C1 segment of cervical spinal cord (tissue), 14 donors: ENCODE results near the gene SUMF1.

Experiments
- DNase-seq, 14 donors: peaks; one replicate each; lab custom pipeline; 2025; lab: John Stamatoyannopoulos, UW

The SUMF1 gene

DNA sequence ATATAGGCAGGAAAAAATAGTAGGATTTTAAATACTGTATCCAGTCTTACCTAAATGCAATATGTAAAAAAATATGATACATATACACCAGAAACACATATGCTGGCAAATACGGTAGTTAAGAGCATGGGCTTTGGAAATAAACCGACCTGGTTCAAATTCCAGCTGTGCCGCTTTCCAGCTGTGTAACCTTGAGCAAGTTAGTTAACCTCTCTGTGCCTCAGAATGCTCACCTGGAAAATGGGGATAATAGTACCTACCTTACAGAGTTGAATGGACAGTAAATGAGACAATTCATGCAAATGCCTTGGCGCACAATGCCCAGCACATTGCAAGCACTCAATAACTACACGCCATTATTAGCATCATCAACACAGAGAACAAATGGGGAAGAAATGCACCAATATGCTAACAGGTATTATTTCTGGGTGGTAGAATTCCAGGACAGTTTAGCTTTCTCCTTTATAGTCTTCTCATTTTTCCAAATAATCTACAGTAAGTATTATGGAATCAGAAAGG lies 50.6 kb downstream of the SUMF1 start:
- DNase-seq: no peak

DNA sequence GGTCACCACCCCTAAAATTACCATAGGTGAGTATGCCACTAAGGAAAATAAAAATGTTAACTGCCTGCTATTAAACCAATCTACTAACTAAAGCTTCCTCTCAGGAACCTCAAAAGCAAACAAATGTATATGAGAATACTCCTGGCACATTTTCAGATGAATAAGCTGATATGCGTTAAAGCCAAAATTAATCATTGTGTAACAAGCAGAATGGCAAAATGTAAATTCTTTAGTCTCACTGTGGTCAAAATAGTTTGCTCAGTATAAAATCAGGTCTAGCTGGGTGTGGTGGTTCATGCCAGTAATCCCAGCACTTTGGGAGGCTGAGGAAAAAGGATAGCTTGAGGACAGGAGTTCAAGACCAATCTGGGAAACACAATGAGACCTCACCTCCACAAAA lies 53.6 kb downstream of the SUMF1 start:
- no peak for DNase-seq

DNA sequence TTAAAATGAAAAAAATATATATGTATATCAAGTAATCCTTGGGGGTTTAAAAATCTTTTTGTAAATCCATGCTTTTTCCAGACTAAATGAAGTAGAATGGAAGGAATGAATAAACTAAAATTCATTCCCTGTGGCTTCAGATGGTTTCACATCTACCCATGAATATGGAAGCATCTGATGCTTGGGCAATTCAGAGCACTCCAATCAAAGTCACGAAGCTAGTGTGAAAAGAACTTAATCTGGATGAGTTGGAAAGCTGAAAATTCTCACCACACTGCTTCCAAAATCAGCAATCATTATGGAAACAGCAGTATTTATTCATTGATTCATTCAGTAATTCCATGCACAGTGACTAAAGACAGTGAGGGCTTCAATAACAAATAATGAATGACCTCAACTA lies 55.2 kb downstream of the SUMF1 start:
- no peak for DNase-seq

DNA sequence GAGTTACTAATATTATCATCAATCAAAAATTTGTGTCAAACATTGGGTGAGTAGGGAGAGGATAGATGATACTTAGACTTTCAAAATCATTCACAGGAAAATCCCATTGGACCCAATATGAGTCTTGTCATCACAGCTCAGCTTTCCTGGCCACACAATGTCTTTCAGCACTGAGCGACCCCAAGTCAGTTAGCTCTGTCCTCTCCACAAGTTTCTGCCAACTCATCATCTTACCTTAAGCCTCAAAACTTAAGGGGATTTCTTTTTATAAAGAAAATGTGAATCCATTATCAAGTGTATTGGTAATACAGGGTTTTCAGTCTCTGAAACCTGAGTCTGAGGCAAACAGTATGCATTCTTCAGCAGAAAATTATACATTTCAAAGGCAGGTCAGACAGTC lies 55.8 kb downstream of the SUMF1 start:
- no peak for DNase-seq

DNA sequence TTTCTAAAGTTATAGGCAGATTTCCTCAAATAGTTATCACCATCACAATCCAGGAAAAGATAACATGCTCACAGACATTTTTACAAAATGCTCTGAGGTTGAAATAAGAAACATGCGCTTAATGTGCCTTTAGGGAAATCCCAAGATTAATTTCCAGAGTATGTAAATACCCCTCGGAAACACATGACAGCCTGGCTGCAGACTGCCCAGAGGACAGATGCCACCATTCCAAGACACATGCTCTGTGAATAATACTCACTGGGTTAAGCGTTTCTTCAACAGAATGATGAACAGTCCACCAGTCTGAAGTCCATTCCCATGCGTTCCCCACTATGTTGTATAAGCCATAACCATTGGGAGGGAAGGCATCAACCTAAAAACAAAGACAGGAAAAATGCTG lies 56.5 kb downstream of the SUMF1 start:
- DNase-seq: no peak

DNA sequence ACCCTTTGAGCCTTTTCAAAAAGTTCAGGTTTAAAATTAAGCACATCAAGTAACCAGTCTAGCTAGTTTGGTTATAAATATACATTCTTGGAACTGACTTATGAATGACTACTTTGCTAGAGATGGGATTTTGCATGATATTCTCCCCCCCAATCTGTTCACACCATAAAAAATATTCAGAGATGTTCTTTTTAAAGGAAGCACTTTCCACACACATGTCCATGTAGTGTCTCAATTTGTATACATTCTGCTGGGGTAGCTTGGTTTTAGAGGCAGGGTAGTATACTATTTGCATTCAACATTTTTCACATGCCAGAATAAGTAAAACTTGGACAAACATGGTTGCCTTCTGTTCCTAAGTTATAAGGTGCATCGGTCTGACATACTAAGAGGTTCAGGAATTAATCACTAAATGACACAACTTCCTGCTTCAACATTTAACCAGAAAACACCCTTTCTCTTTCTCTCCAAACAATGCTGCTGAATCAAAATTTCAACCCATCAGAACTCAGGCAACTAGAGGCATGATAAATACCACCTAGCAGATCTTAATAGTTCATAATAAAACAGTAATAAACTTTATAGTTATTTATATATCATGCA lies 57.0 kb downstream of the SUMF1 start:
- DNase-seq: no peak

DNA sequence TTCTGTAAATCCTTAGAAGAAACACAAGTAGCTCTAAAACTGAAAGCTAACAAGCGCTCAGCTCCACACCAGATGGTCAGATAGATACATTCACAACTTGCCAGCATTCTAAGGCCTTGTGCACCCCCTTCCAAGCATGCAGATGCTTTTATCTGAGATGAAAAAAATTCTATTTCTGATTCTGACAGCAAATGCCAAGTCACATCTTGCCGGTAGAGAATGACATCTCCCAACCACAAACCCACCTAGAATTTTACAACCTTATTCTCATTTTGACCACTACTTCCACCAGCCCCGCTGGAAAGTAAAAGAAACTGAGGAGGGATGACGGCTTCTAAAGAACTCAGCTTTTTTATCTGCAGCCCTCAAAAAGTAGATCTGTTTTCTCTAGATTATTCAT lies 57.7 kb downstream of the SUMF1 start:
- DNase-seq: peak in 1 of 14 donors; percentile 16

DNA sequence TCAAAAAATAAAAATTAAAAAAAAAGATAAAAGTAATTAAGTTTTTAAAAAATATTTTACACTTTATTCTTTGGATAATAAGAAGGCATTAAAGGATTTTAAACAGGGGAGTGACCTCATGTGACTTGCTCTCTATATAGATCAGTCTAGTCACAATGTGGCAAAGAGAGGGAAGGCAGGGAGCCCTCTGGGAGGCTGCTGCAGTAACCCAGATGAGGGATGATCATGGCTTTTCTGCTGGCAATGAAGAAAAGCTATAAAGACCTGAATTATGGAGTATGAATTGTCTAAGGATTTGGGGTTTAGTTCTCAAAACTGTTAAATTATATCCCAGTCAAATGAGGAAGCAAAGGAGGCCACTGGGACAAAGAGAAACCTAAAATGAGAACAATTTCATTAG lies 58.1 kb downstream of the SUMF1 start:
- DNase-seq: no peak

DNA sequence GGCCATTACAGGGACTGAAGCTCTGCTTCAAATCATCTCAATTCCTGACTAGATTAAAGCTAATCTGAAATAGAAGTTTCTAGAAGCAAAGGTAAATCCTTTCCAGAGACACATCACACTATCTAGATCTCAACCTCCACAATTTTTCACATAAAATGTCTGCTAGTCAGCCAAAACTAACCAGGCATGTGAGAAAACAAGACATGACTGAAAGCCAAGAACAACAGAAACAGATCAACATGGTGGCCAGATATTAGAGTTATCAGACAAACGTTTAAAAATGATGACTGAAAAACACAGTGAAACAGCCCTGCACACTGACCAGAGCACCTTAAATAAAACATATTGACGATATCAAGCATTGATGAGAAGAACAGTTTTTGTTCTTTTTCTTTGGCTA lies 59.1 kb downstream of the SUMF1 start:
- DNase-seq: no peak

DNA sequence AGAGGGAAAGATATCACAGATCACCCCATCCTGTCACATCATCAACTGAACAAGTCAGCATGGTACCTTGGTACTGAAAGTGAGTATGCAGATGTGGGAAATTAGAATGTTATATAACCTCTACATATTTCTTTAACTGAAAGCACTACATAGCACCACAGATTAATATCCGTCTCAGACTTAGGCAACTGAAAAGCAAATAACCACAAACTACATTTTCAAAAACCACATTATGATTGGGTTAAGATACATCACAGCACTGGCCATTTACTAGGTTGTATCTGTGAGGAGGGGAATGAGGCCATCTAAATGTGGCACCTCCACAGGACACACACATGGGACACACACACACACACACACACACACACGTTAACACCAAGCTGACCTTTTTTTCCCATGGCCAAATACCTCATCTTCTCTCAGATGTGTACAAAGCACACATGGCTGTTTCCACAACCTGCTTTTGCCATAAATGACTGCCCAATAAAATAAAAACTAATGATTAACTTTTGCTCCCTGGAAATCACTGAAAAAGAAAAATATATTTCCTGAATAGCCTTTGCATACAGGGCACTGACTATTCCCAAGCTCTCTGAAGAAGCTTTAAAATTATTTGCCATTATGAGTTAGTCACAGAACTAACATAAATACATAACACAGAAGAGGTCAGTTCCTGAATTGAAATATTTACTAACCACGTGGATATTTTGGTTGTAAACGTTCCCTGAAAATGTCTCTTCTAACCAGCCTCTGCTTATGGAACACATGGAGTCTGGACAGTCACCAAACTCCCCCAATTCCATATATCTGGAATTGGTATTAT lies 60.1 kb downstream of the SUMF1 start:
- DNase-seq: no peak

DNA sequence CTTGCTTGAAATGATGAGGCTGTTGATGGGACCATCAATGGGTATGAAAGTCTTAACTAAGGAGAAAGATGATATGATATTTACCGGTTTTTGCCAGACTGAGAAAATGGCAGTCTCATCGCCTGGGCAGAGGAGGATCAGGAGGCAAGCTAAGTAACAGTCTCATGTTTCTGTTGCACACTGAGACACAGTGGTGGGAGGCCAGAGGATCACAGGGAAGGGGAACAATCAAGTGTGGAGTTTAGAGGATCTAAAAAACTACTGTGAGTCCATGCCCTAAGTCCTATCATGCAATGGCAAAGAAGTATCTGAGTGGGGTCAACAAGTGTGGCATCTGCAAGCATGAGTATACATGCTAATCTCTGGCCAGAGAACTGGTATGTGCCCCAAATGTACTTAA lies 62.2 kb downstream of the SUMF1 start:
- no peak for DNase-seq

DNA sequence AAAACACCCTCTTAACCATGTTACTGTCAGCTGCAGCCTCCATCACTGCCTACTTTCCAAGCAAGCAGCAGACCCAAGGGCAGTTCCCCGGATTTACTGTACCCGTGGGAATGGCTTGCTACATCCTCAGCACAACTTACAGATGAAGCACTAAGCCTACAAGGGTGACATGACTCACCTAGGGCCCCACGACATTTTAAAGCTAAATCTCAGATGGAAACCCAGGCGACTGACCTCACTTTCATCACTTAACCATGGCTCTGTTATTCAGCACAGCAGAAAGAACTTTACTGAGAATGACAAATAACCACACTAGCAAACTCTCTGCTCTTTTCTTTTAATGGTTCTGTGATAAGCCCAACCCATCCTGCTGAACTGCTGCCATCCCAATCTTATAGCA lies 65.6 kb downstream of the SUMF1 start:
- no peak for DNase-seq

DNA sequence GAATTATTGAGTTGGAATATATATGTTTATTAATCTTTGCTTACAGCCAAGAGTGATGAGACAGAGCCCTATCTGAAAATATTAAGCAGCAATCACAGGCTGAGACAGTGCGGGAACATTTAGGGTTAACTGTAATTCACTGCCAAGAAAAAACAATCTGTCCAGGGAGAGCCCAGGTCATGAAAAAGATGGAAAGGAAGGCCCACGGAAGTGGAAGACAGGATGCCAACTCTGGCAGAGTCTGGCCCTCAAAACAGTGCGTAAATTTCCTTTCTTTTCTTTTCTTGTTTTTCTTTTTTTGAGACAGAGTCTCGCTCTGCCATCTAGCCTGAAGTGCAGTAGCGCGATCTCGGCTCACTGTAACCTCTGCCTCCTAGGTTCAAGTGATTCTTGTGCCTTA lies 67.6 kb downstream of the SUMF1 start:
- no peak for DNase-seq

DNA sequence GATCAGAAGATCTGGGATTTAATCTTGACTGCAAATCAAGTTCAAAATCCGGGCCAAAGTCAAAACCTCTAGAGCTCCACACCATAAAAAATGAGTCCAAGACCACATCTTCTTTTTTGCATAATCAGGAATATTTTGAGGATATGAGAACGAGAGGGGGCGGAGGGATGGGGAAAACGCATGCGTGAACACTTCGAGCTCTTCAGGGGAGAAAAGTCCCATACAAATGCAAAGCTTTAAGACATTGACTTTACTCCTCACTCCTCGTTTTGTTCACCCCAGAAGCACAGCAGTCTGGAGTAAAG lies 68.2 kb downstream of the SUMF1 start:
- DNase-seq: no peak

DNA sequence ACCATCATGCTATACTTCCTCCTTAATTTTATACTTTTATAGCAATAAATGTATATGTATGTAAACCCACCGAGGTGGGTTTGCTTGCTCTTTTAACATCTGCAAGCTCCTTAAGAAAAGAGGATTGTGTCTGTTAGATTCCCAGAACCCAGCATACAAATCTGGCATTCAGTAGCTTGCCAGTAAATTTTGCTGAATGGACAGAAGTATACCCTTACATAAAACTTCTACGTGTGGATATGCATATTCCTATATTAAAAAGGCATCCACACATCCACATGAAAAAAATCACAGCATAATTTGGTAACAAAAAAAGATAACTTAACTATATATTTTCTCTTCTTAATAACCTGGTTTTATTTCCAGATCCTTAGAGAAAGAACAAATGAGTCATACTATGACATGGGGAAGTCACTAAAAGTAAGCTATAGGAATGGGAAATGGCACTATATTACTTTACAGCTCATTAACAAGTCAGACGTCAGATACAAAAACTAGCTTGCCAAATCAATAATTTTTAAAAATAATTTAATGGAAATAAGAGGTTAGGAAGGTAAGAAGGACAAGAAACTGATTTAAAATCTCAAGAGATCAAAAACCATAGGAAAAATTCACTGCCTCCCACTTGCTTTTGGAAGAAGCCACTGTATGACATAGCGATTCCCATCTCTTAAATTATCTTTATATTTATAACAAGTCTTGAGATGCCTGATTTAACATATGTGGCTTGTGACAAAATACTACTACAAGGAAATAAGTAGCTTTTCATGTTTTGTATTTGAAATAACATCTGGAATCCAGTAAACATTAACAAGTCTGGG lies 68.7 kb downstream of the SUMF1 start:
- DNase-seq: no peak

DNA sequence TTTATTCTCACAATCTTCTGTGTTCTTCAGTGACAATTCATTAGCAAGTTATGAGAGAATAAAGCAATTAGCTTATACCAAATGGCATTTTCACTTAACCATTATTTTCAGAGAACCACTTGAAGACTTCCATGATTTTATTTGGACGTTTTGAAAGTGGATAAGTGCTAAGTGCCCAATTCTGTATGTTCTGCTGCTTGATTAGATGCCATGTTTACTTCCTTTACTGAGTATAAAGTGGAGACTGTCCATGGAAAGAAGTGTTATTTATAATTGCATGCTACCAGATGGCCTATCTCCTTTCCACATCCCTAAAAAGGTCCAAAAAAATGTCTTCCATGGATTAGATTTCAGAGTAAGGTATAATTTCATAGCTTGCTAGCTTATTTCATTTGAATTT lies 69.6 kb downstream of the SUMF1 start:
- no peak for DNase-seq

DNA sequence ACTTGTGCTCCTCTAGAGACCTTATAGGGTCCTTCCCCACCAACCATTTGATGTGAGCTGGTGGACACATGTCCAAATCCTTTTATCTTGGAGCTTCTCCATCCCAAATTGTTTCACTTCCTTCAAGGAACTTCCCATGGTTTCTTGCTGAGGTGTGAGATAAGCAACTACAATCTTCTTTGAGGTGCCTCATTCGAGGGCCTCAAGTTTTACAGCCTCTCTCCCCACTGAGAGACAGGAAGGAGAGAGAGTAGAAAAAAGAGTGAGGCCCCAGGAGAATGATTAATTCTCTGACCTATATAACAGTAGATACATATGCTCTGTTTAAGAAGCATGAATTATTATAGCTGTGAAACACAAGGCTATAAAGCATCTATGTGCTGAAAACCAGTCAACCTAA lies 70.5 kb downstream of the SUMF1 start:
- no peak for DNase-seq

DNA sequence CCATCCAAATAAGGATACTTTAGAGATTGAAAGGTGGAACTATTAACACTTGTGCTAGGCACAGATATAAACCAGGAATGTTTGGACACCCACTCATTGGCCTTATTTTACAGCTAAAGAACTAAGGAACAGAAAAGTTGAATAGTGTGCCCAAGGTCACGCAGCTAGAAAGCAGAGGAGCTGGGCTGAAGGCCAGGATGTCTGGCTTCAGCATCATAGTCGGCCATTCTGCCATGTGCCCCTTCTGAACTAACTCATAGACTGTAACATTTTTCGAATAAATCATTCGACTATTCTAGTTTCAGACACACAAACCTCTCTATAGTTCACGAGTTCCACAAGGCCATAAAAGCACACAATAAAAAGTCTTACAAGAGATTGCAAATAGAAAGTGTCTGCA lies 71.1 kb downstream of the SUMF1 start:
- no peak for DNase-seq

DNA sequence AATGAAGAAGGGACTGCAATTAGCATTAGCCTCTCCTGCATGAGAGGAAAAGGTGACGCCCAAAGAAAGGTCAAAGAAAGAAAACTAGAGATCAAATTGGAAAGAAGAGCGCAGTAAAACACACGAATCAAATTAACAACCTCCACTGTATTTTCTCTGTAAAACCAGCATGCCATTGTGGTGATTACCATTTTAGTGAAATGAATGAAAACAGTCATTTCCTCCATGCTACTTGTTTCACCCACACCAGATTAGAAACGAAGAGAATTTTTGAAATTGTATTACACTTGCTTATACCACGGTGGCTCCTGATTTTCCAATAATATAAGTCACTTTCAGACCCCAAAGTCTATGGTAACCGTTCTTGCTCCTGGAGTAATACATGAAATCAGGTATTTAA lies 71.6 kb downstream of the SUMF1 start:
- DNase-seq: no peak

DNA sequence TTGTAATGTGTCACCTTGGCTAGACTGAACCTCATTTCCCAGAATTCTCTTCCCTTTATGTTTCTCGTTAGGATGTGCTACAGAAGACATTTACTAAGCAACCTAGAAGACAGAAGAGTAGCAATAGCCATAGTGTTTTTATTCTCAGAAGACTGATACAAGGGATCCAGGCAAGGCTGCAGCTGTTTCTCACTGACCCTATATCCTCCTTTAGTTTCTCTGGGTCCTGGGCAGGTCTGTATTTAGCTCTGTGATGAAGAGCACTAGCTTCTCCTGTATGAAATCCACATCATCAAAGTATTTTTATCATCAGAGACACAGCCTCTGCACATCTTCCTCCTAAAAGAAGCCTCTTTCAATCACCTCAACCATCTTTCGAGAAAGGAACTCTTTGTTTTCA lies 72.5 kb downstream of the SUMF1 start:
- no peak for DNase-seq

DNA sequence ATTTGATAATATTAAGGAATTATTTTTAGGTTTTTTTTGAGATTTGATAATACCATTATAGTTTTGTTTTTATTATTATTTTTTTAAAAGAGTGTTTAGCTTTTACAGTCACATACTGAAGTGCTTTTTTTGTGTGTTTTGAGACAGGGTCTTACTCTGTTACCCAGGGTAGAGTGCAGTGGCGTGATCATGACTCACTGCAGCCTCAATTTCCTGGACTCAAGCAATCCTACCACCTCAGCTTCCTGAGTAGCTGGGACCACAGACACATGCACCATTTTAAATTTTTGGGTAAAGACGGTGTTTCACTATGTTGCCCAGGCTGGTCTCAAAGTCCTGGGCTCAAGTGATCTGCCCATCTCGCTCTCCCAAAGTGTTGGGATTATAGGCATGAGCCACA lies 73.0 kb downstream of the SUMF1 start:
- no peak for DNase-seq

DNA sequence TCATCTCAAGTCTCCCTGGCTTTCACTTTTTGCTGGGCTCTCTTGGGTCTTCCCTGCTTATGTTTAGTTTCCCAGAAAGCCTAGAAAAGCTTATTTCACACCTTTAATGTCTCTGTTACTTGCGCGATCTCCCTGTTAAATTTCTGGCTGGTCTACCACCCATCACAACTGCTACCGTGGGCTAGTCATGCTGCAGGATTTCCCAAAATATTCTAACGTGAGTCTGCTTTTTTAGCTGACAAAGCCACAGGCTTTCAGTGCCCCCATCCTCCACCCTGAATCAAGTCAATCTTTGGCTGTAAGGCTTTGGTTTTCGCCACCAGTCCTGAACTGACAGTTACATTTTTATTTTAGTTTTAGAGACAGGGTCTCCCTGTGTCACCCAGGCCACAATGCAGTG lies 74.1 kb downstream of the SUMF1 start:
- DNase-seq: no peak
